GM21737 (cell line): ENCODE data around the gene CATSPERZ.

Experiments
- ATAC-seq: cut with Tn5 transposase; IDR thresholded peaks from one replicate; pipeline ENCODE4 v1.9.1; 2021; ENCODE audit warnings: mild to moderate bottlenecking, moderate library complexity; ENCODE audit not compliant: unreplicated experiment

CATSPERZ gene

GRCh38 chr11:64263021-64263946 is 36.9 kb upstream of the CATSPERZ start:
- no peak for ATAC-seq

- no peak for ATAC-seq
Observed at GRCh38 chr11:64263947-64264317, 36.2 kb upstream of the CATSPERZ start.

- ATAC-seq: no peak
Observed at GRCh38 chr11:64264371-64264852, 35.7 kb upstream of the CATSPERZ start.

GRCh38 chr11:64265176-64266160 is 34.7 kb upstream of the CATSPERZ start:
- ATAC-seq: no peak

- no peak for ATAC-seq
Observed at GRCh38 chr11:64266339-64266738, 33.8 kb upstream of the CATSPERZ start.

GRCh38 chr11:64267207-64267945 is 32.8 kb upstream of the CATSPERZ start:
- ATAC-seq: no peak

- no peak for ATAC-seq
Observed at GRCh38 chr11:64268025-64268892, 31.9 kb upstream of the CATSPERZ start.

DNA sequence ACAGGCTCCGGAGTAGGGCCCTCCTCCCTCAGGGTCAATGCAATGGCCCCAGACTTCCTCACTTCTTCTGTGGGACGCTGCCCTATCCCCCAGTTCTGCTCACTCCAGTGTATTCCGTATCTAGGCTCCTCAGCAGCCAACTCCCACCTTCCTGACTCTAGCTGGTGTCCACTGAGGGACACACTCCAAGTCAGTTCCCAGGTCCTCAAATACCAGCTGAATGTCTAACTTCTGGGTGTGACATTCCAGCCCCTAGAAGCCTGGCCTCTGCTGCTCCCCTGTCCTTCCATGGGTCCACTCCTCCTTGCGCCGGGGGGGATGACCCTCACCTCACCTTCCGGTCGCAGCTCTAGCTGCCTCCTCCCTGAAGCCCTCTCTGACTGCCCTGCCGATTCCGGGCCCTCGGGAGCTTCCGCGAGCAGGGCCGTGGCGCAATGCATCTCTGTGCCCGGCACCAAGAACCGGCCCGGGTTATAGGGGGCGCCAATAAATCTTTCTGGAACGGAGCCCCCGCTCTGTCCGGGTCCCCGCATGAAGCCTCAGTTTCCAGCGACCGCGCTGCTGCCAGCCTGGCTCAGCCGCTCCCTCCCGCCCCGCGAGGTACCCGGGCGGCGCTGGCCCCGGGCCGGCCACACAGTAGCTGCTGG is 31.1 kb upstream of the CATSPERZ start:
- ATAC-seq: peak; percentile 17

DNA sequence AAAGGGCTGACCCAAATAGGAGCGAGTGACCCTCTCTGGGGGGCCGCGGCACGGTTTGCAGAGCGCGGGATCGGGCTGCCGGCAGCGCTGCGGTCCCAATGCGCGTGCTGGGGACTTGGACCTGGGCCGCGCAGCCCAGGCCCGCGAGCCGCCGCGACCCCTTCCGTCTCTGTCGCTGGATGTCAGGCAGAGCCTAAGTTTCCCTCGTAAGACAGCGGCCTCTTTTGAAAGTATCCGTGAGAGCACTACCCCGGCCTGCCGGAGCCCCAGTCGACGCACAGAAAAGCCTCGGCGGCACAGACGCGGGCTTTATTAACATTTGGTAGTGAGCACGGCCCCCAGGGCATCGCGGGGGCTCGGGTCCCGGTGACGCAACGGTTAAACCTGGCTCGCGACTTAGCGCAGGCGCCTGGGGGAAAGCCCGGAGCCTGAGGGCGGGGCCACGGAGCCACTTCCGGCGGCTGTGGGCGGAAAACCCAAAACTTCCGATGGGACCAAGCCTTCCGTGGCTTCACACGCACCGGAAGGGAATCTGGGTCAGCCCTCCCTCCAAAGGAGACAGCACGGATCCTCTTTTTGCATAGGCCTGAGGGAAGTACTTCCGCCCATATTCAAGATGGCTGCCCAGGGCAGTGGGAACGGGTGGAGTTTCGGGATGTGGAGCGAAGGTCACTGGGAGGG is 30.5 kb upstream of the CATSPERZ start:
- ATAC-seq: peak; percentile 57

- no peak for ATAC-seq
Observed at GRCh38 chr11:64275031-64275800, 24.9 kb upstream of the CATSPERZ start.

- no peak for ATAC-seq
Observed at GRCh38 chr11:64275841-64276240, 24.3 kb upstream of the CATSPERZ start.

GRCh38 chr11:64276653-64277431 is 23.3 kb upstream of the CATSPERZ start:
- ATAC-seq: no peak

- ATAC-seq: no peak
Observed at GRCh38 chr11:64278576-64279190, 21.5 kb upstream of the CATSPERZ start.

- no peak for ATAC-seq
Observed at GRCh38 chr11:64281957-64282770, 18.0 kb upstream of the CATSPERZ start.

DNA sequence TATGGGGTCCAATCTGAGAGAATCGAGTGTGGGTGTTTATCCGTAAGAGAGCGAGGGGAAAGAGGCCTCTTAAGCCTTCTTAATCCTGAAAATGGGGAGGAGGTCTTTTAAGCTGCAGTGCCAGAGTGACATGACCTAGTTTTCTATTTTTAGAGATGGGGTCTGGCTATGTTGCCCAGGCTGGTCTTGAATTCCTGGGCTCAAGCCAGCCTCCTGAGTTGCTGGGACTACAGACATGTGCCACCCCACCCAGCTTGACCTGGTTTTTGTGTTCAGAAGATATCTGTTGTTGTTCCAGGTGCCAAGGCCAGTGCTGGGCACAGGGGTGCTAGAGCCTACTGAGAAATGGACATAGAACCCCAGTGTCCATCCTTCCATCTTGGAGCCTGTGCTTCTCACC is 17.1 kb upstream of the CATSPERZ start:
- no peak for ATAC-seq
